Right atrium auricular region (tissue), 2 donors: ENCODE measurements around the gene TTLL12. TPM values are rescaled to one million over a fixed set of nuclear protein-coding genes. Genes with fewer than 3 reads are reported as not detected.

Experiments used
- DNase-seq: peaks from one replicate; pipeline ENCODE4 v3.0.0-alpha.2; 2019; ENCODE audit warnings: low spot score
- H3K27ac ChIP-seq, 2 donors: fragments of 200-600 bp; sonication (generic); 1 replicate in 1 of 2; 2 replicates in 1 of 2; pipeline ENCODE4 v1.5.1; 2016 to 2019
- H3K27me3 ChIP-seq, 2 donors: fragments of 200-600 bp; sonication (generic); one replicate each; pipeline versions ENCODE4 v1.5.1 to v1.6.0; 2017 to 2019
- H3K36me3 ChIP-seq: fragments of 200-600 bp; sonication (generic); one replicate; pipeline ENCODE4 v1.5.1; 2016
- H3K4me1 ChIP-seq, 2 donors: fragments of 200-600 bp; sonication (generic); one replicate each; pipeline versions ENCODE4 v1.5.1 to v1.6.0; 2017 to 2019
- H3K4me3 ChIP-seq, 2 donors: fragments of 200-600 bp; sonication (generic); 1 replicate in 1 of 2; 2 replicates in 1 of 2; pipeline ENCODE4 v1.5.1; 2017 to 2019; ENCODE audit warnings: mild to moderate bottlenecking in 1 of 2, moderate library complexity in 1 of 2
- H3K9me3 ChIP-seq, 2 donors: fragments of 200-600 bp; sonication (generic); one replicate each; pipeline ENCODE4 v1.5.1; 2019
- CTCF ChIP-seq, 2 donors: fragments of 200-600 bp; sonication (generic); IDR thresholded peaks; one replicate each; pipeline ENCODE4 v1.5.1; 2019; ENCODE audit warnings: antibody characterized with exemption in 2 of 2
- total RNA-seq, 2 donors: library from RNA; depleted of rRNA; stranded (reverse); fragments of >200 nt; gene quantifications; one replicate each; pipeline ENCODE4 v1.1.0, GENCODE V29; 2016

Gene TTLL12
- total RNA-seq, 2 donors from 2014 or later: 11.4 to 15.1 TPM

- DNase-seq: no peak
- no peaks in the 10 kb centered on the region for H3K9me3 ChIP-seq
- H3K4me1 ChIP-seq: no peaks in the 10 kb centered on the region
- H3K36me3 ChIP-seq: no peaks in the 10 kb centered on the region
- no peak overlapping the region for H3K4me3 ChIP-seq
- H3K27ac ChIP-seq: no peak overlapping the region
- no peaks in the 10 kb centered on the region for H3K27me3 ChIP-seq
- no peak for TF ChIP-seq CTCF (IDR thresholded peaks at IDR 0.05)
Observed at GRCh38 chr22:43205261-43205691, 18.3 kb upstream of the TTLL12 start.

GRCh38 chr22:43203471-43203981 lies 16.6 kb upstream of the TTLL12 start:
- no peaks in the 10 kb centered on the region for H3K36me3 ChIP-seq
- no peak overlapping the region for H3K27ac ChIP-seq
- TF ChIP-seq CTCF (IDR thresholded peaks at IDR 0.05): no peak
- no peaks in the 10 kb centered on the region for H3K4me1 ChIP-seq
- H3K27me3 ChIP-seq: no peaks in the 10 kb centered on the region
- H3K9me3 ChIP-seq: no peaks in the 10 kb centered on the region
- DNase-seq: no peak
- H3K4me3 ChIP-seq: no peak overlapping the region

- Histone ChIP-seq H3K27me3 (no peaks in the 10 kb centered on the region), H3K4me3 (no peak overlapping the region), H3K27ac (no peak overlapping the region), H3K36me3 (no peaks in the 10 kb centered on the region), H3K4me1 (no peaks in the 10 kb centered on the region), H3K9me3 (no peaks in the 10 kb centered on the region)
- TF ChIP-seq CTCF (IDR thresholded peaks at IDR 0.05): no peak
- DNase-seq: no peak
Observed at GRCh38 chr22:43202756-43203410, 15.9 kb upstream of the TTLL12 start.

GRCh38 chr22:43202326-43202725 lies 15.4 kb upstream of the TTLL12 start:
- H3K4me1 ChIP-seq: no peaks in the 10 kb centered on the region
- no peaks in the 10 kb centered on the region for H3K27me3 ChIP-seq
- H3K36me3 ChIP-seq: no peaks in the 10 kb centered on the region
- H3K27ac ChIP-seq: no peak overlapping the region
- no peak overlapping the region for H3K4me3 ChIP-seq
- no peak for TF ChIP-seq CTCF (IDR thresholded peaks at IDR 0.05)
- no peaks in the 10 kb centered on the region for H3K9me3 ChIP-seq
- DNase-seq: no peak

- TF ChIP-seq CTCF (IDR thresholded peaks at IDR 0.05): no peak
- H3K36me3 ChIP-seq: no peaks in the 10 kb centered on the region
- no peaks in the 10 kb centered on the region for H3K9me3 ChIP-seq
- H3K4me1 ChIP-seq: no peaks in the 10 kb centered on the region
- H3K27me3 ChIP-seq: no peaks in the 10 kb centered on the region
- H3K4me3 ChIP-seq: no peak overlapping the region
- no peak overlapping the region for H3K27ac ChIP-seq
- no peak for DNase-seq
Observed at GRCh38 chr22:43201486-43202219, 14.7 kb upstream of the TTLL12 start.
